GM23338 (cell line): Measurements from ENCODE around the gene TSR1. TPM values are rescaled to one million over a fixed set of nuclear protein-coding genes. Genes with fewer than 3 reads are reported as not detected.

Experiments
- ATAC-seq: fragments of 200-7000 bp; cut with Tn5 transposase; 3 replicates; pipeline ENCODE4 v1.9.1; 2020
- DNase-seq: peaks from one replicate; pipeline ENCODE4 v3.0.0-alpha.2; 2015; ENCODE audit warnings: low spot score
- H2AFZ ChIP-seq: fragments of 200-600 bp; sonication (generic); 2 replicates; pipeline ENCODE4 v1.8.0; 2016; ENCODE audit warnings: antibody characterized with exemption, mild to moderate bottlenecking, moderate library complexity
- H3F3A ChIP-seq: fragments of 200-600 bp; sonication (generic); replicated peaks from 2 replicates; pipeline ENCODE4 v1.8.0; 2017; ENCODE audit warnings: antibody characterized with exemption, mixed run types, low read depth
- H3K27ac ChIP-seq: fragments of 200-600 bp; sonication (generic); 2 replicates; pipeline ENCODE4 v1.6.1; 2016; ENCODE audit warnings: low read depth
- H3K27me3 ChIP-seq: fragments of 200-600 bp; sonication (generic); 2 replicates; pipeline ENCODE4 v1.8.0; 2016; ENCODE audit warnings: mild to moderate bottlenecking, mixed run types, moderate library complexity; ENCODE audit not compliant: insufficient read depth
- H3K36me3 ChIP-seq: fragments of 200-600 bp; sonication (generic); 2 replicates; pipeline ENCODE4 v1.8.0; 2016; ENCODE audit warnings: mild to moderate bottlenecking; ENCODE audit not compliant: insufficient read depth
- H3K4me1 ChIP-seq: fragments of 200-600 bp; sonication (generic); 2 replicates; pipeline ENCODE4 v1.8.0; 2016; ENCODE audit warnings: mild to moderate bottlenecking, moderate library complexity; ENCODE audit not compliant: insufficient read depth
- H3K4me2 ChIP-seq: fragments of 200-600 bp; sonication (generic); 2 replicates; pipeline ENCODE4 v1.7.1; 2017; ENCODE audit warnings: mixed run types
- H3K4me3 ChIP-seq: fragments of 200-600 bp; sonication (generic); 2 replicates; pipeline ENCODE4 v1.6.1; 2016; ENCODE audit warnings: mixed run types
- H3K79me2 ChIP-seq: fragments of 200-600 bp; sonication (generic); replicated peaks from 2 replicates; pipeline ENCODE4 v1.8.0; 2017; ENCODE audit warnings: mild to moderate bottlenecking; ENCODE audit not compliant: insufficient read depth
- H3K9me2 ChIP-seq: fragments of 200-600 bp; sonication (generic); 2 replicates; pipeline ENCODE4 v1.8.0; 2017; ENCODE audit not compliant: insufficient read depth
- H4K20me1 ChIP-seq: fragments of 200-600 bp; sonication (generic); replicated peaks from 2 replicates; pipeline ENCODE4 v1.8.0; 2017; ENCODE audit warnings: mild to moderate bottlenecking; ENCODE audit not compliant: insufficient read depth
- H3K27ac Mint-ChIP-seq: 2 replicates; pipeline ENCODE4 v1.8.0; 2020; ENCODE audit warnings: inconsistent platforms, mild to moderate bottlenecking, moderate library complexity, mixed read lengths
- H3K27me3 Mint-ChIP-seq: 3 replicates; pipeline ENCODE4 v1.8.0; 2022; ENCODE audit warnings: low read depth, mild to moderate bottlenecking, moderate library complexity, mixed read lengths, inconsistent platforms; ENCODE audit not compliant: insufficient read depth, poor library complexity
- H3K36me3 Mint-ChIP-seq: 3 replicates; pipeline ENCODE4 v1.8.0; 2021; ENCODE audit warnings: low read depth, mild to moderate bottlenecking, inconsistent platforms, moderate library complexity, mixed read lengths
- H3K4me1 Mint-ChIP-seq: 3 replicates; pipeline ENCODE4 v1.8.0; 2020; ENCODE audit warnings: mild to moderate bottlenecking, inconsistent platforms, mixed read lengths
- H3K4me3 Mint-ChIP-seq: 3 replicates; pipeline ENCODE4 v1.8.0; 2021; ENCODE audit warnings: moderate library complexity, mild to moderate bottlenecking, inconsistent platforms, mixed read lengths
- H3K9me3 Mint-ChIP-seq: 3 replicates; pipeline ENCODE4 v1.8.0; 2020; ENCODE audit warnings: moderate library complexity, mild to moderate bottlenecking, inconsistent platforms, mixed read lengths
- EZH2 ChIP-seq: fragments of 200-600 bp; sonication (generic); IDR thresholded peaks from one replicate; pipeline ENCODE4 v1.8.0; 2017; ENCODE audit warnings: antibody characterized with exemption, mild to moderate bottlenecking, low read depth; ENCODE audit not compliant: unreplicated experiment
- EZH2phosphoT487 ChIP-seq: fragments of 200-600 bp; sonication (generic); IDR thresholded peaks from one replicate; pipeline ENCODE4 v1.8.1; 2018; ENCODE audit warnings: antibody characterized with exemption; ENCODE audit not compliant: unreplicated experiment
- POLR2AphosphoS5 ChIP-seq: IDR thresholded peaks from 2 replicates; pipeline ENCODE4 v1.6.1; 2016; ENCODE audit warnings: antibody characterized with exemption, low read depth
- STAT1 ChIP-seq: IDR thresholded peaks from one replicate; pipeline ENCODE4 v1.6.1; 2016; ENCODE audit warnings: antibody characterized with exemption; ENCODE audit not compliant: unreplicated experiment
- polyA plus RNA-seq: library from polyadenylated mRNA; unstranded; fragments of >200 nt; fragmentation: Nextera tagmentation; extraction: Ambion mirVana; gene quantifications from 2 replicates; pipeline ENCODE4 v1.2.1, GENCODE V29; 2016
- total RNA-seq: library from RNA; depleted of rRNA; stranded (reverse); fragments of >200 nt; shearing (Covaris generic); gene quantifications from 2 replicates; pipeline ENCODE4 v1.2.3, GENCODE V29; 2014
- TF ChIP-seq, protein P1 (sequence below): fragments of 250-450 bp; sonication (Bioruptor Pico); IDR thresholded peaks from 2 replicates; pipeline ENCODE4 v1.5.0; 2020; ENCODE audit warnings: mild to moderate bottlenecking, moderate library complexity
- TF ChIP-seq, protein P2 (sequence below), 2 experiments: fragments of 200-600 bp in 1 of 2; sonication (generic) in 1 of 2; conservative IDR thresholded peaks; 2 replicates each; pipeline versions ENCODE4 v1.5.1 to v1.6.1; 2016 to 2017; ENCODE audit warnings: antibody characterized with exemption in 2 of 2, low read depth in 2 of 2, mild to moderate bottlenecking in 2 of 2, moderate library complexity in 1 of 2

TSR1 gene
- total and polyA plus RNA-seq, 2 experiments from 2014 or later, result 36.9 to 108 TPM

DNA sequence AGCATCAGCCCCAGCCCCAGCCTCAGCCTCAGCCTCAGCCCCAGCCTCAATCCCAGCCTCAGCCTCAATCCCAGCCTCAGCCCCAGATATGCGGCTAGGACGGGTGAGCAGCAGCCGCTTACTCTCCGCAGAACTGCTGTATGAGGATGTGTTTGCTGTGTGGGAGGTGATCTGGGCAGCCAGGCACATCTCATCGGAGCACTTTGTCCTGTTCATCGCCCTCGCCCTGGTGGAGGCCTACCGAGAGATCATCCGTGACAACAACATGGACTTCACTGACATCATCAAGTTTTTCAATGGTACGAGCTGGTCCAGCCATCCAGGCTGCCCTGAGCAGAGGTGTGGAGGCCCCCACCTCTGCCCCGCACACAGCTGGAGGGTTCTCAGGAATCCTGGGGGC is 42.6 kb upstream of the TSR1 start:
- no peak overlapping the region for H3K27ac Mint-ChIP-seq
- Histone ChIP-seq H3K4me3 (no peak overlapping the region), H3K4me1 (peaks cover 5% of the 10 kb centered on the region; the same call in 1 of the 2 replicates), H3K79me2 (no peaks in the 10 kb centered on the region), H3K27me3 (no peaks in the 10 kb centered on the region), H2AFZ (no peak overlapping the region), H3K4me2 (no peak overlapping the region), H3K27ac (no peak overlapping the region), H4K20me1 (no peaks in the 10 kb centered on the region; the same call in 1 of the 2 replicates), H3F3A (no peaks in the 10 kb centered on the region; the same call in 1 of the 2 replicates), H3K9me2 (no peaks in the 10 kb centered on the region), H3K36me3 (no peaks in the 10 kb centered on the region)
- H3K4me3 Mint-ChIP-seq, result no peak overlapping the region
- H3K9me3 Mint-ChIP-seq, result no peaks in the 10 kb centered on the region
- TF ChIP-seq EZH2 (no peak), STAT1 (no peak), POLR2AphosphoS5 (no peak), EZH2phosphoT487 (no peak)
- TF ChIP-seq, protein P1, sequence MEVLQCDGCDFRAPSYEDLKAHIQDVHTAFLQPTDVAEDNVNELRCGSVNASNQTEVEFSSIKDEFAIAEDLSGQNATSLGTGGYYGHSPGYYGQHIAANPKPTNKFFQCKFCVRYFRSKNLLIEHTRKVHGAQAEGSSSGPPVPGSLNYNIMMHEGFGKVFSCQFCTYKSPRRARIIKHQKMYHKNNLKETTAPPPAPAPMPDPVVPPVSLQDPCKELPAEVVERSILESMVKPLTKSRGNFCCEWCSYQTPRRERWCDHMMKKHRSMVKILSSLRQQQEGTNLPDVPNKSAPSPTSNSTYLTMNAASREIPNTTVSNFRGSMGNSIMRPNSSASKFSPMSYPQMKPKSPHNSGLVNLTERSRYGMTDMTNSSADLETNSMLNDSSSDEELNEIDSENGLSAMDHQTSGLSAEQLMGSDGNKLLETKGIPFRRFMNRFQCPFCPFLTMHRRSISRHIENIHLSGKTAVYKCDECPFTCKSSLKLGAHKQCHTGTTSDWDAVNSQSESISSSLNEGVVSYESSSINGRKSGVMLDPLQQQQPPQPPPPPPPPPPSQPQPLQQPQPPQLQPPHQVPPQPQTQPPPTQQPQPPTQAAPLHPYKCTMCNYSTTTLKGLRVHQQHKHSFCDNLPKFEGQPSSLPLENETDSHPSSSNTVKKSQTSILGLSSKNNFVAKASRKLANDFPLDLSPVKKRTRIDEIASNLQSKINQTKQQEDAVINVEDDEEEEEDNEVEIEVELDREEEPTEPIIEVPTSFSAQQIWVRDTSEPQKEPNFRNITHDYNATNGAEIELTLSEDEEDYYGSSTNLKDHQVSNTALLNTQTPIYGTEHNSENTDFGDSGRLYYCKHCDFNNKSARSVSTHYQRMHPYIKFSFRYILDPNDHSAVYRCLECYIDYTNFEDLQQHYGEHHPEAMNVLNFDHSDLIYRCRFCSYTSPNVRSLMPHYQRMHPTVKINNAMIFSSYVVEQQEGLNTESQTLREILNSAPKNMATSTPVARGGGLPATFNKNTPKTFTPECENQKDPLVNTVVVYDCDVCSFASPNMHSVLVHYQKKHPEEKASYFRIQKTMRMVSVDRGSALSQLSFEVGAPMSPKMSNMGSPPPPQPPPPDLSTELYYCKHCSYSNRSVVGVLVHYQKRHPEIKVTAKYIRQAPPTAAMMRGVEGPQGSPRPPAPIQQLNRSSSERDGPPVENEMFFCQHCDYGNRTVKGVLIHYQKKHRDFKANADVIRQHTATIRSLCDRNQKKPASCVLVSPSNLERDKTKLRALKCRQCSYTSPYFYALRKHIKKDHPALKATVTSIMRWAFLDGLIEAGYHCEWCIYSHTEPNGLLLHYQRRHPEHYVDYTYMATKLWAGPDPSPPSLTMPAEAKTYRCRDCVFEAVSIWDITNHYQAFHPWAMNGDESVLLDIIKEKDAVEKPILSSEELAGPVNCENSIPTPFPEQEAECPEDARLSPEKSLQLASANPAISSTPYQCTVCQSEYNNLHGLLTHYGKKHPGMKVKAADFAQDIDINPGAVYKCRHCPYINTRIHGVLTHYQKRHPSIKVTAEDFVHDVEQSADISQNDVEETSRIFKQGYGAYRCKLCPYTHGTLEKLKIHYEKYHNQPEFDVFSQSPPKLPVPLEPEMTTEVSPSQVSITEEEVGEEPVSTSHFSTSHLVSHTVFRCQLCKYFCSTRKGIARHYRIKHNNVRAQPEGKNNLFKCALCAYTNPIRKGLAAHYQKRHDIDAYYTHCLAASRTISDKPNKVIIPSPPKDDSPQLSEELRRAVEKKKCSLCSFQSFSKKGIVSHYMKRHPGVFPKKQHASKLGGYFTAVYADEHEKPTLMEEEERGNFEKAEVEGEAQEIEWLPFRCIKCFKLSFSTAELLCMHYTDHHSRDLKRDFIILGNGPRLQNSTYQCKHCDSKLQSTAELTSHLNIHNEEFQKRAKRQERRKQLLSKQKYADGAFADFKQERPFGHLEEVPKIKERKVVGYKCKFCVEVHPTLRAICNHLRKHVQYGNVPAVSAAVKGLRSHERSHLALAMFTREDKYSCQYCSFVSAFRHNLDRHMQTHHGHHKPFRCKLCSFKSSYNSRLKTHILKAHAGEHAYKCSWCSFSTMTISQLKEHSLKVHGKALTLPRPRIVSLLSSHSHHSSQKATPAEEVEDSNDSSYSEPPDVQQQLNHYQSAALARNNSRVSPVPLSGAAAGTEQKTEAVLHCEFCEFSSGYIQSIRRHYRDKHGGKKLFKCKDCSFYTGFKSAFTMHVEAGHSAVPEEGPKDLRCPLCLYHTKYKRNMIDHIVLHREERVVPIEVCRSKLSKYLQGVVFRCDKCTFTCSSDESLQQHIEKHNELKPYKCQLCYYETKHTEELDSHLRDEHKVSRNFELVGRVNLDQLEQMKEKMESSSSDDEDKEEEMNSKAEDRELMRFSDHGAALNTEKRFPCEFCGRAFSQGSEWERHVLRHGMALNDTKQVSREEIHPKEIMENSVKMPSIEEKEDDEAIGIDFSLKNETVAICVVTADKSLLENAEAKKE (CRISPR knock-in tag), result no peak
- TF ChIP-seq, protein P2, sequence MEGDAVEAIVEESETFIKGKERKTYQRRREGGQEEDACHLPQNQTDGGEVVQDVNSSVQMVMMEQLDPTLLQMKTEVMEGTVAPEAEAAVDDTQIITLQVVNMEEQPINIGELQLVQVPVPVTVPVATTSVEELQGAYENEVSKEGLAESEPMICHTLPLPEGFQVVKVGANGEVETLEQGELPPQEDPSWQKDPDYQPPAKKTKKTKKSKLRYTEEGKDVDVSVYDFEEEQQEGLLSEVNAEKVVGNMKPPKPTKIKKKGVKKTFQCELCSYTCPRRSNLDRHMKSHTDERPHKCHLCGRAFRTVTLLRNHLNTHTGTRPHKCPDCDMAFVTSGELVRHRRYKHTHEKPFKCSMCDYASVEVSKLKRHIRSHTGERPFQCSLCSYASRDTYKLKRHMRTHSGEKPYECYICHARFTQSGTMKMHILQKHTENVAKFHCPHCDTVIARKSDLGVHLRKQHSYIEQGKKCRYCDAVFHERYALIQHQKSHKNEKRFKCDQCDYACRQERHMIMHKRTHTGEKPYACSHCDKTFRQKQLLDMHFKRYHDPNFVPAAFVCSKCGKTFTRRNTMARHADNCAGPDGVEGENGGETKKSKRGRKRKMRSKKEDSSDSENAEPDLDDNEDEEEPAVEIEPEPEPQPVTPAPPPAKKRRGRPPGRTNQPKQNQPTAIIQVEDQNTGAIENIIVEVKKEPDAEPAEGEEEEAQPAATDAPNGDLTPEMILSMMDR (conservative IDR thresholded peaks at IDR 0.05; ENCODE audit: low read depth in 2 of 2), result no peak
- H3K36me3 Mint-ChIP-seq, result peaks cover 23% of the 10 kb centered on the region
- ATAC-seq, result no peak
- DNase-seq, result no peak
- H3K27me3 Mint-ChIP-seq, result peaks cover 14% of the 10 kb centered on the region
- peaks cover 7% of the 10 kb centered on the region for H3K4me1 Mint-ChIP-seq
